Spleen (tissue), 11 donors: Measurements from ENCODE around the gene ASGR2. TPM values are rescaled to one million over a fixed set of nuclear protein-coding genes. Genes with fewer than 3 reads are reported as not detected.
A peak's percentile ranks its signal among the peaks of the same experiment; 100 is the strongest.
"Not testable (repeated sequence)": the region's sequence is repeated elsewhere in the genome, so short reads cannot be mapped to it uniquely, and the experiment has no call there.

ENCODE experiments used
- DNase-seq: peaks from one replicate; pipeline ENCODE4 v3.0.0-alpha.2; 2020
- H3K27ac ChIP-seq, 8 donors: fragments of 200-600 bp; sonication (generic) in 7 of 8; 1 replicate in 4 of 8; 2 replicates in 4 of 8; pipeline versions ENCODE4 v1.5.0 to v1.8.0; 2016 to 2021; ENCODE audit warnings: inconsistent platforms in 4 of 8, mild to moderate bottlenecking in 4 of 8, moderate library complexity in 1 of 8
- H3K27me3 ChIP-seq, 7 donors: fragments of 200-600 bp; sonication (generic) in 6 of 7; replicated peaks in 1 of 7; 1 replicate in 4 of 7; 2 replicates in 3 of 7; pipeline versions ENCODE4 v1.5.0 to v1.8.0; 2016 to 2021; ENCODE audit warnings: inconsistent platforms in 3 of 7, mild to moderate bottlenecking in 1 of 7
- H3K36me3 ChIP-seq, 6 donors: fragments of 200-600 bp; sonication (generic) in 5 of 6; 1 replicate in 4 of 6; 2 replicates in 2 of 6; pipeline versions ENCODE4 v1.5.0 to v1.8.0; 2016 to 2021; ENCODE audit warnings: inconsistent platforms in 2 of 6
- H3K4me1 ChIP-seq, 6 donors: fragments of 200-600 bp; sonication (generic) in 5 of 6; 1 replicate in 3 of 6; 2 replicates in 3 of 6; pipeline versions ENCODE4 v1.5.0 to v1.8.0; 2016 to 2021; ENCODE audit warnings: inconsistent platforms in 3 of 6
- H3K4me3 ChIP-seq, 8 donors: fragments of 200-600 bp; sonication (generic) in 7 of 8; 1 replicate in 4 of 8; 2 replicates in 4 of 8; pipeline versions ENCODE4 v1.5.0 to v1.8.0; 2016 to 2021; ENCODE audit warnings: inconsistent platforms in 4 of 8, mild to moderate bottlenecking in 4 of 8, moderate library complexity in 2 of 8
- H3K9me3 ChIP-seq, 8 donors: fragments of 200-600 bp; sonication (generic) in 7 of 8; 1 replicate in 4 of 8; 2 replicates in 4 of 8; pipeline versions ENCODE4 v1.5.0 to v1.8.0; 2016 to 2021; ENCODE audit warnings: inconsistent platforms in 4 of 8
- CTCF ChIP-seq, 11 experiments: fragments of 200-600 bp in 7 of 11; fragments of 450-650 bp in 4 of 11; sonication (generic) in 4 of 11; IDR thresholded peaks in 8 of 11; conservative IDR thresholded peaks in 3 of 11; 1 replicate in 7 of 11; 2 replicates in 4 of 11; pipeline versions ENCODE4 v1.4.0 to v1.8.0; 2016 to 2021; ENCODE audit warnings: antibody characterized with exemption in 11 of 11, inconsistent platforms in 4 of 11, mild to moderate bottlenecking in 1 of 11
- POLR2A ChIP-seq, 3 donors: fragments of 450-650 bp; IDR thresholded peaks; one replicate each; pipeline ENCODE4 v1.5.1; 2017; ENCODE audit warnings: antibody characterized with exemption in 3 of 3, mild to moderate bottlenecking in 1 of 3
- POLR2AphosphoS5 ChIP-seq, 3 donors: sonication (generic); formaldehyde crosslinking; IDR thresholded peaks; one replicate each; pipeline ENCODE4 v1.5.1; 2017; ENCODE audit warnings: antibody characterized with exemption in 3 of 3
- WGBS, 5 donors: extraction: QIAGEN DNeasy Blood & Tissue Kit in 3 of 5; methylation state at CpG; one replicate each; pipeline versions ENCODE4 v1.1.5 to v1.1.7; 2013 to 2018; 5-methylcytosine and 5-hydroxymethylcytosine counted together
- intact Hi-C: fragments of 100-400 bp; cut with DNase I; formaldehyde crosslinking; loops from one replicate; pipeline ENCODE4 v1.15.0; 2023; ENCODE audit warnings: low total_unique reads
- polyA plus RNA-seq, 3 donors: library from polyadenylated mRNA; stranded (reverse); fragments of 200-250 nt; gene quantifications; one replicate each; pipeline ENCODE4 v1.2.1, GENCODE V29; 2013
- total RNA-seq, 7 donors: library from RNA; depleted of rRNA in 3 of 7; stranded (reverse); fragments of >200 nt in 3 of 7; fragmentation: NEBNext Ultra II Directional in 4 of 7; extraction: Animal tissue kit (Norgen Biotek cat#: 25700) in 4 of 7; gene quantifications; one replicate each; pipeline versions ENCODE4 v1.1.0 to v1.2.1, GENCODE V29; 2016 to 2021
- donor health status: healthy with polysubstance abuse.
- donor health status: DM: no; HTN: no; CAD: no; lungs with moderate emphysema.
- donor health status: DM: no; HTN: no; CAD: no.
- donor health status: Bipolar disorder and iron deficiency.
- donor health status: healthy.
- donor health status: DM: no; HTN: no; CAD: no.
- donor health status: DM: yes; HTN: yes; CAD: no.

ASGR2 gene
- total and polyA plus RNA-seq, 10 donors, result 2.3 to 35.1 (median 6.3) TPM; not detected in 1

GRCh38 chr17:7130621-7131422 is 16.2 kb upstream of the ASGR2 start:
- WGBS, 5 donors, result 21 to 31% (median 24%) methylated on average over 11 of the region's 11 CpGs
- peaks cover 19 to 60% (median 37%) of the 10 kb centered on the region in 6 donors for H3K4me1 ChIP-seq
- H3K4me3 ChIP-seq, result peak overlapping the region in 1 of 8 donors; percentile 14
- no peaks in the 10 kb centered on the region for H3K36me3 ChIP-seq
- DNase-seq, result peak; percentile 60
- H3K27me3 ChIP-seq, result no peaks in the 10 kb centered on the region
- no peak for TF ChIP-seq POLR2A (IDR thresholded peaks at IDR 0.05)
- no peak for TF ChIP-seq CTCF (IDR thresholded peaks at IDR 0.05 in 8 of 11, conservative IDR thresholded peaks at IDR 0.05 in 3 of 11)
- no peak for TF ChIP-seq POLR2AphosphoS5 (IDR thresholded peaks at IDR 0.05)
- no peaks in the 10 kb centered on the region for H3K9me3 ChIP-seq
- intact Hi-C loops, result no loop called here
- peak overlapping the region in 4 of 8 donors; percentile 74 to 91 (median 80) for H3K27ac ChIP-seq

DNA sequence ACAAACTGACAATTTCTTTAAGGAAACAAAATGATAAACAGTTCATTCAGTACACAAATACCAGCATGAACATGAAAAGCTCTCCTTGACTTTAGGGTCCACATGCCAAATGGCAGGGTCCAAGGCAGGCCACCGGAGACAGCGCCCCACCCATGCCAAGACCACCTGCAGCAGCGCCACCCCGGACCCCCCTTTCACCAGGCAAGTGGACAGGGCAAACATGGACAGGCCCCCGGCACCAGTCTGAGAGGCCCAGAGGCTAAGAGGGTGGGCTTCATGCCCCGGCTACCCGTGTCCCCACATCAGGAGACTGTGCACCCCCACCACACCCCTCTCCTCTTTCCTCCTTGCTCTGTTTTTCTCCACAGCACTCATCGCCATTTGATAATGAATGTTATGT is 14.7 kb upstream of the ASGR2 start:
- intact Hi-C loops, result no loop called here
- WGBS, 5 donors, result 87 to 95% (median 94%) methylated on average over 8 of the region's 8 CpGs
- H3K27me3 ChIP-seq, result no peaks in the 10 kb centered on the region
- no peak overlapping the region for H3K27ac ChIP-seq
- TF ChIP-seq POLR2AphosphoS5 (IDR thresholded peaks at IDR 0.05), result no peak
- TF ChIP-seq POLR2A (IDR thresholded peaks at IDR 0.05), result no peak
- no peak for TF ChIP-seq CTCF (IDR thresholded peaks at IDR 0.05 in 8 of 11, conservative IDR thresholded peaks at IDR 0.05 in 3 of 11)
- no peaks in the 10 kb centered on the region for H3K9me3 ChIP-seq
- DNase-seq, result peak; percentile 59
- no peaks in the 10 kb centered on the region for H3K36me3 ChIP-seq
- H3K4me1 ChIP-seq, result peaks cover 19 to 48% (median 36%) of the 10 kb centered on the region in 6 donors
- H3K4me3 ChIP-seq, result no peak overlapping the region

DNA sequence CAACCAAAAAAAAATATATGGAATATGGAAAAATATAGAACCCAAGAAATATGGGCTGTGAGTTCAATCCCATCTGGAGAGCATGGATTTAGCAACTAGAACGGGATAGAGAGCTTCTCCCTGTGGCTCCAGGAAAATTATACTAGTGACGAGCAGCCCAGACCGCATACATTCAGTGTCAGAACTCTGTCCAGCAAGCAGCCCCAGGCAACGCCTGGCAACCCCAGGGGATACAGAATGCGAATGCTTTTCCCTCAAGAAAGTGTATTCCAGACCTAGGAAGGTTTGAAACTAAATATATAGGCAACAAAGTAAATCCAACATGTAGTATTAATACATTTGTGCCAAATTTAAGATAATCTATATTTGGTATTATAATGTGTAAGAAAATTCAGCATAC is 13.5 kb upstream of the ASGR2 start:
- DNase-seq, result peak; percentile 7
- Histone ChIP-seq H3K4me1 (peaks cover 15 to 36% (median 29%) of the 10 kb centered on the region in 6 donors), H3K27me3 (no peaks in the 10 kb centered on the region), H3K36me3 (no peaks in the 10 kb centered on the region), H3K27ac (no peak overlapping the region), H3K9me3 (no peaks in the 10 kb centered on the region), H3K4me3 (no peak overlapping the region)
- intact Hi-C loops, result no loop called here
- WGBS, 5 donors, result 78 to 94% (median 87%) methylated on average over 5 of the region's 5 CpGs
- TF ChIP-seq POLR2A (IDR thresholded peaks at IDR 0.05), result no peak
- TF ChIP-seq POLR2AphosphoS5 (IDR thresholded peaks at IDR 0.05), result no peak

DNA sequence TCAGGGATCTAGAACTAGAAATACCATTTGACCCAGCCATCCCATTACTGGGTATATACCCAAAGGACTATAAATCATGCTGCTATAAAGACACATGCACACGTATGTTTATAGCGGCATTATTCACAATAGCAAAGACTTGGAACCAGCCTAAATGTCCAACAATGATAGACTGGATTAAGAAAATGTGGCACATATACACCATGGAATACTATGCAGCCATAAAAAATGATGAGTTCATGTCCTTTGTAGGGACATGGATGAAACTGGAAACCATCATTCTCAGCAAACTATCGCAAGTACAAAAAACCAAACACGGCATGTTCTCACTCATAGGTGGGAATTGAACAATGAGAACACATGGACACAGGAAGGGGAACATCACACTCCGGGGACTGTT is 12.9 kb upstream of the ASGR2 start:
- H3K36me3 ChIP-seq, H3K9me3 ChIP-seq, intact Hi-C loops, H3K4me3 ChIP-seq, DNase-seq, H3K27me3 ChIP-seq, H3K27ac ChIP-seq: not testable (repeated sequence)
- 85 to 98% (median 91%) methylated on average over 4 to 5 of the region's 5 CpGs for WGBS, 5 donors
- peaks cover 11 to 31% (median 23%) of the 10 kb centered on the region in 6 donors for H3K4me1 ChIP-seq

DNA sequence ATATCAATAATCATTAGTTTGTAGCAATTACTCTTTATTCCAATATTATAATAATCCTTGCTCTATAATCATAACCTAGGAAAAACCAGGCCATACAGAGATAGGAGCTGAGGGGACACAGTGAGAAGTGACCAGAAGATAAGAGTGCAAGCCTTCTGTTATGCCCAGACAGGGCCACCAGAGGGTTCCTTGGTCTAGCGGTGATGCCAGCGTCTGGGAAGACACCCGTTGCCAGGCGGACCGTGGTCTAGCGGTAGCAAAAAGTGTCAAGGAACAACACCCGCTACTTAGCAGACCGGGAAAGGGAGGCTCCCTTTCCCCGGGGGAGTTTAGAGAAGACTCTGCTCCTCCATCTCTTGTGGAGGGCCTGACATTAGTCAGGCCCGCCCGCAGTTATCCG is 11.8 kb upstream of the ASGR2 start:
- H3K27me3 ChIP-seq, DNase-seq, intact Hi-C loops, H3K4me3 ChIP-seq, H3K9me3 ChIP-seq, H3K27ac ChIP-seq, H3K36me3 ChIP-seq: not testable (repeated sequence)
- WGBS, 5 donors, result 80 to 92% (median 87%) methylated on average over 12 of the region's 12 CpGs
- H3K4me1 ChIP-seq, result peaks cover 3 to 31% (median 17%) of the 10 kb centered on the region in 6 donors
